ENCODE data around the gene CBLC. TPM values are rescaled to one million over a fixed set of nuclear protein-coding genes. Genes with fewer than 3 reads are reported as not detected.

Gene CBLC
- total RNA-seq, 6 donors from 2014 or later = 2.9 to 10.5 (median 4.5) TPM

GRCh38 chr19:44752816-44753625 lies 24.7 kb upstream of the CBLC start:
- peaks cover 9 to 53% (median 26%) of the 10 kb centered on the region in 4 donors for H3K36me3 ChIP-seq
- WGBS, 2 donors = 12% methylated on average over 14 to 16 of the region's 18 CpGs
- H3K9me3 ChIP-seq = no peaks in the 10 kb centered on the region
- no peaks in the 10 kb centered on the region for H3K27me3 ChIP-seq
- DNase-seq (peak; percentile 95 to 98), ATAC-seq (ENCODE audit: low FRiP score in 2 of 2) (peak; percentile 83 to 93)
- TF ChIP-seq POLR2A (IDR thresholded peaks at IDR 0.05) (peak in 1 of 4 donors; percentile 66), EP300 (IDR thresholded peaks at IDR 0.05) (peak; percentile 98 to 99 (median 99)), POLR2AphosphoS5 (IDR thresholded peaks at IDR 0.05) (peak; percentile 98 to 100)
- TF ChIP-seq, protein P1, sequence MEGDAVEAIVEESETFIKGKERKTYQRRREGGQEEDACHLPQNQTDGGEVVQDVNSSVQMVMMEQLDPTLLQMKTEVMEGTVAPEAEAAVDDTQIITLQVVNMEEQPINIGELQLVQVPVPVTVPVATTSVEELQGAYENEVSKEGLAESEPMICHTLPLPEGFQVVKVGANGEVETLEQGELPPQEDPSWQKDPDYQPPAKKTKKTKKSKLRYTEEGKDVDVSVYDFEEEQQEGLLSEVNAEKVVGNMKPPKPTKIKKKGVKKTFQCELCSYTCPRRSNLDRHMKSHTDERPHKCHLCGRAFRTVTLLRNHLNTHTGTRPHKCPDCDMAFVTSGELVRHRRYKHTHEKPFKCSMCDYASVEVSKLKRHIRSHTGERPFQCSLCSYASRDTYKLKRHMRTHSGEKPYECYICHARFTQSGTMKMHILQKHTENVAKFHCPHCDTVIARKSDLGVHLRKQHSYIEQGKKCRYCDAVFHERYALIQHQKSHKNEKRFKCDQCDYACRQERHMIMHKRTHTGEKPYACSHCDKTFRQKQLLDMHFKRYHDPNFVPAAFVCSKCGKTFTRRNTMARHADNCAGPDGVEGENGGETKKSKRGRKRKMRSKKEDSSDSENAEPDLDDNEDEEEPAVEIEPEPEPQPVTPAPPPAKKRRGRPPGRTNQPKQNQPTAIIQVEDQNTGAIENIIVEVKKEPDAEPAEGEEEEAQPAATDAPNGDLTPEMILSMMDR (IDR thresholded peaks at IDR 0.05) = peak in 4 of 6 experiments; percentile 17 to 39 (median 29)
- H3K4me1 ChIP-seq = peaks cover 67 to 93% (median 76%) of the 10 kb centered on the region in 4 donors
- H3K4me3 ChIP-seq = peak overlapping the region; percentile 11 to 75 (median 45)
- H3K27ac ChIP-seq = peak overlapping the region; percentile 95 to 98 (median 96)

GRCh38 chr19:44753626-44753931 lies 24.1 kb upstream of the CBLC start:
- Histone ChIP-seq H3K36me3 (peaks cover 12 to 58% (median 32%) of the 10 kb centered on the region in 4 donors), H3K4me1 (peaks cover 71 to 95% (median 80%) of the 10 kb centered on the region in 4 donors), H3K27ac (peak overlapping the region; percentile 95 to 98 (median 96)), H3K9me3 (no peaks in the 10 kb centered on the region), H3K27me3 (no peaks in the 10 kb centered on the region), H3K4me3 (peak overlapping the region; percentile 11 to 75 (median 45))
- DNase-seq = no peak
- TF ChIP-seq, protein P1 (IDR thresholded peaks at IDR 0.05) = no peak
- TF ChIP-seq POLR2AphosphoS5 (IDR thresholded peaks at IDR 0.05) = no peak
- TF ChIP-seq EP300 (IDR thresholded peaks at IDR 0.05) = no peak
- no peak for TF ChIP-seq POLR2A (IDR thresholded peaks at IDR 0.05)
- no peak for ATAC-seq (ENCODE audit: low FRiP score in 2 of 2)
- 0 to 5% methylated on average over 4 to 9 of the region's 11 CpGs for WGBS, 2 donors

GRCh38 chr19:44753932-44754749 lies 23.5 kb upstream of the CBLC start:
- WGBS, 2 donors = 0 to 2% methylated on average over 16 to 32 of the region's 33 CpGs
- peaks cover 12 to 64% (median 38%) of the 10 kb centered on the region in 4 donors for H3K36me3 ChIP-seq

GRCh38 chr19:44754750-44755080 lies 23.0 kb upstream of the CBLC start:
- TF ChIP-seq POLR2A (IDR thresholded peaks at IDR 0.05) (no peak), EP300 (IDR thresholded peaks at IDR 0.05) (no peak), POLR2AphosphoS5 (IDR thresholded peaks at IDR 0.05) (no peak)
- TF ChIP-seq, protein P1 (IDR thresholded peaks at IDR 0.05) = no peak
- no peak for ATAC-seq (ENCODE audit: low FRiP score in 2 of 2)
- no peaks in the 10 kb centered on the region for H3K9me3 ChIP-seq
- peak overlapping the region in 3 of 4 donors; percentile 37 to 75 (median 53) for H3K4me3 ChIP-seq
- H3K36me3 ChIP-seq = peaks cover 12 to 70% (median 43%) of the 10 kb centered on the region in 4 donors
- DNase-seq = no peak
- WGBS, 2 donors = 18 to 29% methylated on average over 6 to 11 of the region's 11 CpGs
- peaks cover 78 to 90% (median 81%) of the 10 kb centered on the region in 4 donors for H3K4me1 ChIP-seq
- no peaks in the 10 kb centered on the region for H3K27me3 ChIP-seq
- H3K27ac ChIP-seq = peak overlapping the region; percentile 95 to 98 (median 96)

More at GRCh38 chr19:44753932-44754749, 23.5 kb upstream of the CBLC start:
- Histone ChIP-seq H3K9me3 (no peaks in the 10 kb centered on the region), H3K27ac (peak overlapping the region; percentile 95 to 98 (median 96)), H3K27me3 (no peaks in the 10 kb centered on the region), H3K4me3 (peak overlapping the region; percentile 11 to 75 (median 45)), H3K4me1 (peaks cover 77 to 96% (median 83%) of the 10 kb centered on the region in 4 donors)
- ATAC-seq (ENCODE audit: low FRiP score in 2 of 2) (peak; percentile 80 to 90), DNase-seq (peak; percentile 97 to 98)
- TF ChIP-seq EP300 (IDR thresholded peaks at IDR 0.05) = peak; percentile 93 to 98 (median 96)
- peak in 3 of 4 donors; percentile 32 to 73 (median 71) for TF ChIP-seq POLR2A (IDR thresholded peaks at IDR 0.05)
- TF ChIP-seq POLR2AphosphoS5 (IDR thresholded peaks at IDR 0.05) = peak; percentile 94
- TF ChIP-seq, protein P1 (IDR thresholded peaks at IDR 0.05) = peak in 2 of 6 experiments; percentile 6 to 13

Data from upper lobe of left lung (tissue), 6 donors.